ENCODE data around the gene GLDN.
"Not testable (repeated sequence)": the region's sequence is repeated elsewhere in the genome, so short reads cannot be mapped to it uniquely, and the experiment has no call there.

GLDN gene

GRCh38 chr15:51414256-51414860 is 72.9 kb downstream of the GLDN start:
- no peak for DNase-seq (ENCODE audit: low spot score)
- no peak for TF ChIP-seq CTCF (IDR thresholded peaks at IDR 0.05; ENCODE audit: borderline replicate concordance, control extremely low read depth, extremely low read depth, insufficient read depth, missing control alignments)
- in situ Hi-C loops (cut with MboI; ENCODE audit: low sequenced_read_pairs, unreplicated experiment): no loop called here

DNA sequence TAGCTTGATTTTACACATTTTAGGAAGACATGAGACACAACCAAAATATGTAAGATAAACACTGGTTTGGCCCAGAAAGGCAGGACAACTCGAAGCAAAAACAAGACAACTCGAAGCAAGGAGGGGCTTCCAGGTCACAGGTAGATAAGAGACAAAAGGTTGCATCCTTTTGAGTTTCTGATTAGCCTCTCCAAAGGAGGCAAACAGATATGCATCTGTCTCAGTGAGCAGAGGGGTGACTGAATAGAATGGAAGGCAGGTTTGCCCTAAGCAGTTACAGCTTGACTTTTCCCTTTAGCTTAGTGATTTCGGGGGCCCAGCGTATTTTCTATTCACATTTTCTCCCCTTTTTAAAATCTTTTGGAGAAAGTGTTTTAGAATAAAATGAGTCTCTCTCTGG is 74.7 kb downstream of the GLDN start:
- no peak for TF ChIP-seq CTCF (IDR thresholded peaks at IDR 0.05; ENCODE audit: borderline replicate concordance, control extremely low read depth, extremely low read depth, insufficient read depth, missing control alignments)
- in situ Hi-C loops (cut with MboI; ENCODE audit: low sequenced_read_pairs, unreplicated experiment): no loop called here
- no peak for DNase-seq (ENCODE audit: low spot score)

DNA sequence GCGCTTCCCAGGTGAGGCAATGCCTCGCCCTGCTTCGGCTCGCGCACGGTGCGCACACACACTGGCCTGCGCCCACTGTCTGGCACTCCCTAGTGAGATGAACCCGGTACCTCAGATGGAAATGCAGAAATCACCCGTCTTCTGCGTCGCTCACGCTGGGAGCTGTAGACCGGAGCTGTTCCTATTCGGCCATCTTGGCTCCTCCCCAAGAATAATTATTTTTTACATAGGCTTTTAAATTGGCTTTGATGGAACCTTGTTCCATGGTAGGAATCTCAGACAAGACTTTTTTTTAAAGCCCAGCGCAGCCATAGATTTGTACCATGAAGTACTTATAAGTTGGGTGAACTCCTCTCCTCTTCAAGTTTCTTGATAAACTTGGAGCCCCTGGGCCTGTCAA is 81.6 kb downstream of the GLDN start:
- in situ Hi-C loops (cut with MboI; ENCODE audit: low sequenced_read_pairs, unreplicated experiment); DNase-seq (ENCODE audit: low spot score): not testable (repeated sequence)

DNA sequence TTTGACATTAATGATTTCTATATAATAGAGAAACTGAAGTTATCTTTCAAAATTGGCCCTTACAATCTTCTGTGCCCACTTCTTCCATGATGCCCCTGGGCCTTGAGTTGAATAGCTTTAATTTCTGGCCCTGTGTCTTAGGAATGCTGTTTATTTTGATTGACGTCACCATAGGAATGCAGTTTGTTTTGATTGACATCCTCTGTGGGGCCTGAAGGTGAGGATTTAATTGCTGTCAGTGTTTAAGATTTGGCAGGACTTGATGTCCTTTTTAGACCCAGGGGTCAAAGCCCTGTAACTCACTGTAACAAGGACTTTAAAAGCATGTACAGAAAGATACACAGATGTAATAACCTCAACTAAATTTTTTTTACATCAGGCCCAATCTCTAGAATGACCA is 83.3 kb downstream of the GLDN start:
- in situ Hi-C loops (cut with MboI; ENCODE audit: low sequenced_read_pairs, unreplicated experiment): no loop called here
- no peak for DNase-seq (ENCODE audit: low spot score)
- TF ChIP-seq CTCF (IDR thresholded peaks at IDR 0.05; ENCODE audit: borderline replicate concordance, control extremely low read depth, extremely low read depth, insufficient read depth, missing control alignments): no peak

DNA sequence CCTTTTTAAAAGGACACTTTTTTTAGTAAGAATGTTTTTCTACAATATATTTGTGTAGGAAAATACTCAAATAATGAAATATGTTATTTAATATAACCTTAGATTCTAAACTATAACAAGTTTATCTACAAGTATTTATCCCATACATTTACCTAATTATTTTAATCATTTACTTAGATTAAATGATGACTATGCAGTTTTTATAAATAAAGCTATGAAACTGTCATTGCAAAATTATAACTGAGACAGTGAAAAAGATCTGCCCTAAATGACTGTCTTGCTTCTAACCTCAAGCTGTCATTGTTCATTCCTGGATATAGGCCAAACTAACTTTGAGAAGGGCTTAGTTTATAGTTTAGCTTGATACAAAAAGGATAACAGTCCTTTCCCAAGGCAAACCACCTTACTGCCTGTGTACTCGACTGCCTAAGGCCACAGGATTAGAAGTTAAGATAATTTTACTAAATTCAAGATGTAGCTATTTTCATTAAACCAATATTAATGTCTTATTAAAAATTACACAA is 84.1 kb downstream of the GLDN start:
- in situ Hi-C loops (cut with MboI; ENCODE audit: low sequenced_read_pairs, unreplicated experiment): no loop called here
- TF ChIP-seq CTCF (IDR thresholded peaks at IDR 0.05; ENCODE audit: borderline replicate concordance, control extremely low read depth, extremely low read depth, insufficient read depth, missing control alignments): no peak
- no peak for DNase-seq (ENCODE audit: low spot score)

- TF ChIP-seq CTCF (IDR thresholded peaks at IDR 0.05; ENCODE audit: borderline replicate concordance, control extremely low read depth, extremely low read depth, insufficient read depth, missing control alignments): no peak
- DNase-seq (ENCODE audit: low spot score): no peak
- in situ Hi-C loops (cut with MboI; ENCODE audit: low sequenced_read_pairs, unreplicated experiment): no loop called here
Measured at GRCh38 chr15:51438526-51438925, 97.1 kb downstream of the GLDN start.

GRCh38 chr15:51443282-51443914 is 101.9 kb downstream of the GLDN start:
- in situ Hi-C loops (cut with MboI; ENCODE audit: low sequenced_read_pairs, unreplicated experiment): no loop called here
- TF ChIP-seq CTCF (IDR thresholded peaks at IDR 0.05; ENCODE audit: borderline replicate concordance, control extremely low read depth, extremely low read depth, insufficient read depth, missing control alignments): no peak

More at GRCh38 chr15:51443282-51443914, 101.9 kb downstream of the GLDN start:
- no peak for DNase-seq (ENCODE audit: low spot score)
